Activated CD4-positive, alpha-beta T cell treated with anti-CD3 and anti-CD28 coated beads, Interleukin-2, amount 10 ng/mL, durations not matched to agents 24 days and 14 days (primary cell): Measurements from ENCODE around the gene RIOK1. TPM values are rescaled to one million over a fixed set of nuclear protein-coding genes. Genes with fewer than 3 reads are reported as not detected.
"Not testable (repeated sequence)": the region's sequence is repeated elsewhere in the genome, so short reads cannot be mapped to it uniquely, and the experiment has no call there.

Experiments
- DNase-seq: peaks from one replicate; pipeline ENCODE4 v3.0.0; 2022
- H3K27ac Mint-ChIP-seq: one replicate; pipeline ENCODE4 v1.8.0; 2022; ENCODE audit warnings: mild to moderate bottlenecking, mixed read lengths
- H3K27me3 Mint-ChIP-seq: one replicate; pipeline ENCODE4 v1.8.0; 2022; ENCODE audit warnings: mixed read lengths
- H3K36me3 Mint-ChIP-seq: one replicate; pipeline ENCODE4 v1.8.0; 2022; ENCODE audit warnings: low read depth, mild to moderate bottlenecking, mixed read lengths
- H3K4me1 Mint-ChIP-seq: one replicate; pipeline ENCODE4 v1.8.0; 2021; ENCODE audit warnings: mixed read lengths
- H3K4me3 Mint-ChIP-seq: one replicate; pipeline ENCODE4 v1.8.0; 2022; ENCODE audit warnings: mild to moderate bottlenecking, moderate library complexity, mixed read lengths
- H3K9me3 Mint-ChIP-seq: one replicate; pipeline ENCODE4 v1.8.0; 2021; ENCODE audit warnings: mixed read lengths
- intact Hi-C: fragments of 100-400 bp; cut with micrococcal nuclease; formaldehyde crosslinking; loops from one replicate; pipeline ENCODE4 v1.15.1; 2023
- total RNA-seq: library from RNA; stranded (reverse); gene quantifications from 2 replicates; pipeline ENCODE4 v1.2.3, GENCODE V29; 2022

The RIOK1 gene
- total RNA-seq, 1 donor from 2014 or later, result 56.7 TPM

DNA sequence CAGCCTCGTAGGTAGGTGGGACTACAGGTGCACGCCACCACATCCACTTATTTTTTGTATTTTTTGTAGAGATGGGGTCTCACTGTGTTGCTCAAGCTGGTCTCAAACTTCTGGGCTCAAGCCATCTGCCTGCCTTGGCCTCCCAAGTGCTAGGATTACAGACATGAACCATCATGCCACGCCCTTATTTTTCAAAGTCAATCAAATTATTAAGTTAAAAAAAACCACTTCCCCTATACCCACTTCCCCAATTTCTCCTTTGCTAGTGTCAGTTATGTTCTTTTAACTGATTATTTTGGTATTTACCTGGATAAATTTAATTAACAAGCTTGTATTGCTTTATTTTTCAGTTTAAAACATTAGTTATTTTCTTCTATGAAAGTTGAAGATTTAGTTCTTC, 49.6 kb downstream of the RIOK1 start:
- intact Hi-C loops, result no loop called here
- H3K27me3 Mint-ChIP-seq, result peaks cover 3% of the 10 kb centered on the region
- H3K9me3 Mint-ChIP-seq, result no peaks in the 10 kb centered on the region
- H3K27ac Mint-ChIP-seq, result no peak overlapping the region
- H3K4me1 Mint-ChIP-seq, result no peaks in the 10 kb centered on the region
- H3K4me3 Mint-ChIP-seq, result no peak overlapping the region
- no peaks in the 10 kb centered on the region for H3K36me3 Mint-ChIP-seq
- no peak for DNase-seq

- no peaks in the 10 kb centered on the region for H3K36me3 Mint-ChIP-seq
- H3K9me3 Mint-ChIP-seq, result no peaks in the 10 kb centered on the region
- no peaks in the 10 kb centered on the region for H3K4me1 Mint-ChIP-seq
- H3K27me3 Mint-ChIP-seq, result no peaks in the 10 kb centered on the region
- no peak overlapping the region for H3K27ac Mint-ChIP-seq
- DNase-seq, result no peak
- no peak overlapping the region for H3K4me3 Mint-ChIP-seq
- intact Hi-C loops, result no loop called here
Measured at GRCh38 chr6:7440476-7440875, 50.9 kb downstream of the RIOK1 start.

DNA sequence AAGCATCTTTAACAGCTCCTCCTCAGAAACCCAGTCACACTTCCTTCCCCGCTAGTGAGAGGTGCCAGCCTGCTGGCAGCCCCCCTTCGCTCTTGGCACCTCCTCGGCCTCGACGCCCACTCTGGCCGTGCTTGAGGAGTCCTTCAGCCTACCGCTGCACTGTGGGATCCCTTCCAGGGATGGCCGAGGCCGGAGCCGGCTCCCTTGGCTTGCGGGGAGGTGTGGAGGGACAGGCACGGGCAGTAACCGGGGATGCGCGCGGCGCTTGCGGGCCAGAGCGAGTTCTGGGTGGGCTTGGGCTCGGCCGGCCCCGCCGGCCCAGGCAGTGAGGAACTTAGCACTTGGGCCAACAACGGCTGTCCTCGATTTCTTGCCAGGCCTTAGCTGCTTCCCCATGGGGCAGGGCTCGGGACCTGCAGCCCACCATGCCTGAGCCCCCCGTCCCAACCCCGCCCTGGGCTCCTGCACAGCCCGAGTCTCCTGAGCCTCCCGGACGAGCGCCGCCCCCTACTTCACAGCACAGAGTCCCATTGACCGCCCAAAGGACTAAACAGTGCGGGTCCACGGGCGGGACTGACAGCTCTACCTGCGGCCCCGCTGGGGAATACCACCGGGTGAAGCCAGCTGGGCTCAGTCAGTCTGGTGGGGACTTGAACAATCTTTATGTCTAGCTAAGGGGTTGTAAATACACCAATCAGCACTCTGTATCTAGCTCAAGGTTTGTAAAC, 51.6 kb downstream of the RIOK1 start:
- intact Hi-C loops, result no loop called here
- no peak overlapping the region for H3K27ac Mint-ChIP-seq

GRCh38 chr6:7442467-7442866, 52.9 kb downstream of the RIOK1 start:
- H3K36me3 Mint-ChIP-seq, result no peaks in the 10 kb centered on the region
- no peak for DNase-seq
- intact Hi-C loops, result no loop called here
- H3K4me1 Mint-ChIP-seq, result no peaks in the 10 kb centered on the region
- H3K27me3 Mint-ChIP-seq, result no peaks in the 10 kb centered on the region
- H3K9me3 Mint-ChIP-seq, result no peaks in the 10 kb centered on the region
- no peak overlapping the region for H3K4me3 Mint-ChIP-seq
- no peak overlapping the region for H3K27ac Mint-ChIP-seq

More for the DNA sequence above, 51.6 kb downstream of the RIOK1 start:
- Mint-ChIP-seq H3K4me3 (no peak overlapping the region), H3K9me3 (no peaks in the 10 kb centered on the region), H3K4me1 (no peaks in the 10 kb centered on the region), H3K27me3 (no peaks in the 10 kb centered on the region), H3K36me3 (no peaks in the 10 kb centered on the region)
- no peak for DNase-seq

DNA sequence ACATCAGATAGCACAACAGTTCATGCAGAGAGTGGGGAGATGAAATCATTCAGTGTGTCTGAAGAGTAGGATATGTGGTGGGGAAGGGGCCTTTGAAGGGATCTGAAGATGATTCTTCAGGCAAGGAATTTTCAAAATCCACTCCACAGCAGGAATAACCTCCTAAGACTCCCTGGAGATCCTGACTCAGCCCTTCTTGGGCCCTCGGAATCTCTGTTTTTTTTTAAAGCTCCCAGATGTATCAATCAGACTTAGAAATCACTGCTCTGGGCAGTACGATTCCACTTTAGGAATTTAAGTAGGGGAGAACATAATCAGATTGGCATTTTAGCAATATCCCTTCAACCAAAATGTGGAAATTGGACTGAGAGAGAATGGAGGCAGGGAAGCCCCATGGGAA, 55.5 kb downstream of the RIOK1 start:
- no peaks in the 10 kb centered on the region for H3K4me1 Mint-ChIP-seq
- intact Hi-C loops, result no loop called here

DNA sequence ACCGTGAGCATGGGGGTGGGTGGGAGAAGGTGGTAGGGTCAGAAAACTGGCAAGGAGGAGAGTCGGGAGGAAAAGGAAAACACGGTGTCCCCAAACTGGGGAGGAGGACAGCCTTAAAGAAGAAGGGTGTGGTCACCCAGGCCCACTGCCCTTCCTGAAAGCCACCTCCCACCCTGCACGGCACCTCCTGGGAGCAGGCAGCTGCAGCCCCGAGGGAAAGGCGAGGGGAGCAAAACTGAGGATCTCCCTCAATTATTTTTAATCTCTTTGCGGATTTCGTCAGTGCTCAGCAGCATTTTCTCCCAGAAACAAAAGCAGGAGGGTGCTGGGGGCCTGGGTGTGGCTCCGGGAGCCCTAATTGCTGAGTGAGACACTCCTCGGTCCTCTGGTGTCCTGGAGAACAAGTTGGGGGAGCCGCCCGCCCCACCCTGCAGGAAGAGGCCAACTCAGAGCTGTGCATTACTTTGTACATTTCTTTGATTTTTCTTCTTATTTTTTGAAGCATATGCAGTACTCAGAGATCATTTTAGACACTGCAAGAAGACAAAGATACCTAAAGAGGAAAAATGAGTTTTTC, 56.4 kb downstream of the RIOK1 start:
- Mint-ChIP-seq H3K9me3 (no peaks in the 10 kb centered on the region), H3K27me3 (no peaks in the 10 kb centered on the region), H3K27ac (no peak overlapping the region), H3K4me3 (no peak overlapping the region), H3K4me1 (no peaks in the 10 kb centered on the region), H3K36me3 (no peaks in the 10 kb centered on the region)
- intact Hi-C loops, result no loop called here
- DNase-seq, result no peak

More for the DNA sequence above, 55.5 kb downstream of the RIOK1 start:
- H3K9me3 Mint-ChIP-seq, result no peaks in the 10 kb centered on the region
- DNase-seq, result no peak
- no peaks in the 10 kb centered on the region for H3K36me3 Mint-ChIP-seq
- H3K4me3 Mint-ChIP-seq, result no peak overlapping the region
- no peak overlapping the region for H3K27ac Mint-ChIP-seq
- H3K27me3 Mint-ChIP-seq, result no peaks in the 10 kb centered on the region

DNA sequence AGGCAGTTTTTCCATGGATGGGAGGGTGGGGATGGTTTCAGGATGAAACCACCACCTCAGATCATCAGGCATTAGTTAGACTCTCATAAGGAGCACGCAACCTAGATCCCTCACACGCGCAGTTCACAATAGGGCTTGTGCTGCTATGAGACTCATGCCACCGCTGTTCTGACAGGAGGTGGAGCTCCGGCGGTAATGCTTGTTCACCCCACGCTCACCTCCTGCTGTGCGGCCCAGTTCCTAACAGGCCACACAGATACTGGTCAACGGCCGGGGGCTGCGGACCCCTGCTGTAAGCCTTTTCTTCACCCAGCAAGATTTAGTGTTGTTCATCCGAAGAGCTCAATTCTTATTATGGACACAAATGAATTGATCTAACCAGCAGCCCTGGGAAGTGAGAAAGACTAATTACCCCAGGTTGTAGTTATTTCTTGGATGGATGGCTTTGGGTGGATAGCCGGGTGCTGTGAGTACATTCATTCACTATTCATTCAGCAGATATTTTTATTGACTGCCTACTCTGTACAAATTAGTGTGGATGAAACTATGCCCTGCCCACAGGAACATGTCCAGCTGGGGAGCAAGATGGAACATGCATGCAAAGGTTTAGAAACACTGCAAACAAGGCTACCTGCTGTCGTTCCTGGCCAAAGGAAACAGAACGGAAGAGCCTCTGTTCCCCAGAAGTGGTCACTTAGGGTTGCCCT, 57.2 kb downstream of the RIOK1 start:
- H3K27me3 Mint-ChIP-seq, result peaks cover 3% of the 10 kb centered on the region
- H3K27ac Mint-ChIP-seq, result no peak overlapping the region
- DNase-seq, result no peak
- no peak overlapping the region for H3K4me3 Mint-ChIP-seq
- no peaks in the 10 kb centered on the region for H3K4me1 Mint-ChIP-seq
- H3K9me3 Mint-ChIP-seq, result no peaks in the 10 kb centered on the region
- H3K36me3 Mint-ChIP-seq, result no peaks in the 10 kb centered on the region
- intact Hi-C loops, result no loop called here

DNA sequence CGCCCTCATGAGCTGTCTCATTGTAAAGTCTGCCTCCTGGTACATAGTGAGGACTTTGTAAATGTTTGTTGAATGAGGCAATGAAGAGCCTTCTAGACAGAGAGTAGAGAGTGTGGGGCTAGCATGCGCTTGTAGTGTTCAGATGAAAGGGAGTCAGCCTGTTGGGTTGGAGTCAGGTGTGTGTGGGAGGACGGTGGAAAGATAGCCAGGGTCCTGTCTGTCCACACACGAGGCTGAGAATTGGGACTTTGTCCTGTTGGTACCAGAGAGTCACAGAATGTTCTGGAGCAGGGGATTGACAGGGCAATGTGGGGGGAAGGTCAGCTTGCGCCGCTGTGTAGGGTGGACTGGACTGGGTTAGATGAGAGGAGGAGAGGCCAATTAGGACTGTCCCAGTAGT, 58.6 kb downstream of the RIOK1 start:
- intact Hi-C loops, result no loop called here
- no peaks in the 10 kb centered on the region for H3K36me3 Mint-ChIP-seq

DNA sequence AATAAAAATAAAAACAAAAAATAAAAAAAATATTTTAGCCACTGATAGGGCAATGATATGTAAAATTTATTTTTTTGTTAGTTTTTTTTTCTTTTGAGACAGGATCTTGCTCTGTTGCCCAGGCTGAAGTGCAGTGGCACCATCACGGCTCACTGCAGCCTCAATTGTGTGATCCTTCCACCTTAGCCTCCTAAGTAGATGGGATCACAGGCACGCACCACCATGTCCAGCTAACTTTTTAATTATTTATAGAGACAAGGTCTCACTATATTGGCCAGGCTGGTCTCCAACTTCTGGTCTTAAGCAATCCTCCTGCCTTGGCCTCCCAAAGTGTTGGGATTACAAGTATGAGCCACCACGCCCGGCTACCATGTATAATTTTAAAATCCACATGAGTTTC, 59.4 kb downstream of the RIOK1 start:
- no peak overlapping the region for H3K27ac Mint-ChIP-seq
- H3K9me3 Mint-ChIP-seq, result no peaks in the 10 kb centered on the region
- no peak for DNase-seq
- intact Hi-C loops, result no loop called here
- H3K36me3 Mint-ChIP-seq, result no peaks in the 10 kb centered on the region
- no peak overlapping the region for H3K4me3 Mint-ChIP-seq
- H3K27me3 Mint-ChIP-seq, result peaks cover 4% of the 10 kb centered on the region
- H3K4me1 Mint-ChIP-seq, result no peaks in the 10 kb centered on the region

More for the DNA sequence above, 58.6 kb downstream of the RIOK1 start:
- H3K4me3 Mint-ChIP-seq, result no peak overlapping the region
- H3K27ac Mint-ChIP-seq, result no peak overlapping the region
- H3K4me1 Mint-ChIP-seq, result no peaks in the 10 kb centered on the region
- no peaks in the 10 kb centered on the region for H3K9me3 Mint-ChIP-seq
- no peak for DNase-seq
- H3K27me3 Mint-ChIP-seq, result peaks cover 4% of the 10 kb centered on the region

DNA sequence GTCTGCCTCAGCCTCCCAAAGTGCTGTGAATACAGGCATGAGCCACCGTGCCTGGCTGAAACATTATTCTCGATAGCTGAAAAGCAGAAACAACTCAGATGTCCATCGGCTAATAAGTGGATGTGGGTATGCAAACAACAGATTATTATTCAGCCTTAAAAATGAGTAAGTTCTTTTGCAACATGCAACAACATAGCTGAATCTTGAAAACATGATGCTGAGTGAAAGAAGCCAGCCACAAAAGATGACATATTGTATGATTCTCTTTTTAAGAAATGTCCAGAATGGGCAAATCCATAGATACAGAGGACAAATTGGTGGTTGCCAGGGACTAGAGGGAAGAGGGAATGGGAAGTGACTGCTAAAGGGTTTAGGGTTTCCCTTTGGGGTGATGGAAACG, 61.7 kb downstream of the RIOK1 start:
- no peak overlapping the region for H3K27ac Mint-ChIP-seq

DNA sequence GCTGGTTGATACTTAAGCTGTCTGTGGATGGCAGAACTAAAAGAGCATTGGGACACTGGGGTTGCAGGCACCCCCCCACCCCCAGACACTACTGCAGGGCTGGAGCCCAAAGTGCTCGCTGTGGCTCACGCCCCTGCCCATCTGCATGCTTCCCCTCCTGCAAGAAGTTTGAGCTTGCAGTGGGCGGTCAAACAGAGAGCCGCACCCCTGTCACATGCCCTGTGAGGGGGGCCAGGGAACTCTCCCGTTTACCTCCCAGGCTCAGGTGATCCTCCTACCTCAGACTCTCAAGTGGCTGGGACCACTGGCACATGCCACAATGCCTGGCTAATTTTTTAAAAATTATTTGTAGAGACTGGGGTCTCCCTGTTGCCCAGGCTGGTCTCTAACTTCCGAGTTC, 63.3 kb downstream of the RIOK1 start:
- Mint-ChIP-seq H3K36me3 (no peaks in the 10 kb centered on the region), H3K4me3 (no peak overlapping the region), H3K27me3 (peaks cover 4% of the 10 kb centered on the region), H3K27ac (no peak overlapping the region), H3K4me1 (no peaks in the 10 kb centered on the region), H3K9me3 (no peaks in the 10 kb centered on the region)
- DNase-seq, result no peak
- intact Hi-C loops, result no loop called here

More for the DNA sequence above, 61.7 kb downstream of the RIOK1 start:
- Mint-ChIP-seq H3K36me3 (no peaks in the 10 kb centered on the region), H3K27me3 (peaks cover 4% of the 10 kb centered on the region), H3K4me1 (no peaks in the 10 kb centered on the region), H3K9me3 (no peaks in the 10 kb centered on the region), H3K4me3 (no peak overlapping the region)
- DNase-seq, result no peak
- intact Hi-C loops, result no loop called here

- H3K27me3 Mint-ChIP-seq, result peaks cover 4% of the 10 kb centered on the region
- no peak overlapping the region for H3K4me3 Mint-ChIP-seq
- H3K4me1 Mint-ChIP-seq, result no peaks in the 10 kb centered on the region
- no peak for DNase-seq
- no peaks in the 10 kb centered on the region for H3K36me3 Mint-ChIP-seq
- intact Hi-C loops, result no loop called here
- no peak overlapping the region for H3K27ac Mint-ChIP-seq
- H3K9me3 Mint-ChIP-seq, result no peaks in the 10 kb centered on the region
Measured at GRCh38 chr6:7454696-7455358, 65.2 kb downstream of the RIOK1 start.

- H3K9me3 Mint-ChIP-seq, DNase-seq, H3K27ac Mint-ChIP-seq, H3K27me3 Mint-ChIP-seq, intact Hi-C loops, H3K36me3 Mint-ChIP-seq, H3K4me3 Mint-ChIP-seq, H3K4me1 Mint-ChIP-seq: not testable (repeated sequence)
Measured at GRCh38 chr6:7456302-7456701, 66.7 kb downstream of the RIOK1 start.

GRCh38 chr6:7461416-7461815, 71.8 kb downstream of the RIOK1 start:
- no peaks in the 10 kb centered on the region for H3K36me3 Mint-ChIP-seq
- peaks cover 2% of the 10 kb centered on the region for H3K27me3 Mint-ChIP-seq
- no peak overlapping the region for H3K27ac Mint-ChIP-seq
- DNase-seq, result no peak
- H3K4me1 Mint-ChIP-seq, result no peaks in the 10 kb centered on the region
- no peaks in the 10 kb centered on the region for H3K9me3 Mint-ChIP-seq
- no peak overlapping the region for H3K4me3 Mint-ChIP-seq
- intact Hi-C loops, result no loop called here
